Fibroblast of lung (primary cell): ENCODE data around the gene LSS. TPM values are rescaled to one million over a fixed set of nuclear protein-coding genes. Genes with fewer than 3 reads are reported as not detected.

Experiments
- DNase-seq, 2 donors: peaks; one replicate each; pipeline versions ENCODE4 v3.0.0 to v3.0.0-alpha.2; 2010; ENCODE audit warnings: low read depth in 2 of 2
- H2AFZ ChIP-seq: 2 replicates; pipeline ENCODE4 v1.5.1; 2012; ENCODE audit warnings: low read length, control low read depth, inconsistent platforms
- H3K27ac ChIP-seq: 2 replicates; pipeline ENCODE4 v1.5.1; 2011; ENCODE audit warnings: low read length, control low read depth; ENCODE audit not compliant: insufficient read depth
- H3K27me3 ChIP-seq: 2 replicates; pipeline ENCODE4 v1.5.1; 2011; ENCODE audit warnings: mild to moderate bottlenecking, low read length; ENCODE audit not compliant: control insufficient read depth, insufficient read depth
- H3K36me3 ChIP-seq: 2 replicates; pipeline ENCODE4 v1.5.1; 2011; ENCODE audit warnings: low read length; ENCODE audit not compliant: control insufficient read depth, insufficient read depth
- H3K4me1 ChIP-seq: 2 replicates; pipeline ENCODE4 v1.5.1; 2011; ENCODE audit warnings: low read length; ENCODE audit not compliant: control insufficient read depth, insufficient read depth; ENCODE audit errors: extremely low read depth
- H3K4me2 ChIP-seq: 2 replicates; pipeline ENCODE4 v1.5.1; 2011; ENCODE audit warnings: low read length, control low read depth; ENCODE audit not compliant: insufficient read depth; ENCODE audit errors: extremely low read depth
- H3K4me3 ChIP-seq, 4 experiments: fragments of 200-600 bp in 1 of 4; sonication (generic) in 1 of 4; replicated peaks in 1 of 4; 2 replicates each; pipeline ENCODE4 v1.5.1; 2011 to 2016; ENCODE audit warnings: low read length in 4 of 4, low read depth in 3 of 4, mild to moderate bottlenecking in 3 of 4, control low read depth in 2 of 4, inconsistent platforms in 1 of 4, mixed read lengths in 1 of 4; ENCODE audit not compliant: insufficient read depth in 1 of 4; ENCODE audit errors: control extremely low read depth in 1 of 4
- H3K79me2 ChIP-seq: 2 replicates; pipeline ENCODE4 v1.5.1; 2012; ENCODE audit warnings: mild to moderate bottlenecking, low read length, inconsistent platforms; ENCODE audit not compliant: control insufficient read depth, insufficient read depth
- H3K9ac ChIP-seq: 2 replicates; pipeline ENCODE4 v1.5.1; 2011; ENCODE audit warnings: mild to moderate bottlenecking, low read length, control low read depth; ENCODE audit not compliant: insufficient read depth
- H3K9me3 ChIP-seq: 2 replicates; pipeline ENCODE4 v1.5.1; 2012; ENCODE audit warnings: low read depth, low read length; ENCODE audit not compliant: control insufficient read depth, insufficient read depth
- H4K20me1 ChIP-seq: 2 replicates; pipeline ENCODE4 v1.5.1; 2011; ENCODE audit warnings: low read length; ENCODE audit not compliant: control insufficient read depth, insufficient read depth; ENCODE audit errors: extremely low read depth
- CTCF ChIP-seq, 2 donors: IDR thresholded peaks in 1 of 2; conservative IDR thresholded peaks in 1 of 2; 1 replicate in 1 of 2; 2 replicates in 1 of 2; pipeline ENCODE4 v1.5.1; 2011 to 2012; ENCODE audit warnings: low read length in 2 of 2, control low read depth in 1 of 2, inconsistent platforms in 1 of 2, low read depth in 1 of 2, mild to moderate bottlenecking in 1 of 2
- EZH2 ChIP-seq: IDR thresholded peaks from 2 replicates; pipeline ENCODE4 v1.5.1; 2012; ENCODE audit warnings: low read length, control low read depth, mild to moderate bottlenecking; ENCODE audit errors: missing control alignments
- polyA plus RNA-seq, 2 donors: library from polyadenylated mRNA; depleted of rRNA in 1 of 2; stranded (reverse) in 1 of 2; unstranded in 1 of 2; fragments of >200 nt; gene quantifications; 2 replicates each; pipeline ENCODE4 v1.2.1, GENCODE V29; 2011 to 2012; ENCODE audit warnings: missing spikeins in 1 of 2
- total RNA-seq: library from RNA; depleted of rRNA; stranded (reverse); fragments of >200 nt; gene quantifications from 2 replicates; pipeline ENCODE4 v1.2.1, GENCODE V29; 2014

Gene LSS
- total and polyA plus RNA-seq, 2 donors (not counting 1 experiment from before 2014, with no cell fraction given) = 97.6 to 252 TPM

DNA sequence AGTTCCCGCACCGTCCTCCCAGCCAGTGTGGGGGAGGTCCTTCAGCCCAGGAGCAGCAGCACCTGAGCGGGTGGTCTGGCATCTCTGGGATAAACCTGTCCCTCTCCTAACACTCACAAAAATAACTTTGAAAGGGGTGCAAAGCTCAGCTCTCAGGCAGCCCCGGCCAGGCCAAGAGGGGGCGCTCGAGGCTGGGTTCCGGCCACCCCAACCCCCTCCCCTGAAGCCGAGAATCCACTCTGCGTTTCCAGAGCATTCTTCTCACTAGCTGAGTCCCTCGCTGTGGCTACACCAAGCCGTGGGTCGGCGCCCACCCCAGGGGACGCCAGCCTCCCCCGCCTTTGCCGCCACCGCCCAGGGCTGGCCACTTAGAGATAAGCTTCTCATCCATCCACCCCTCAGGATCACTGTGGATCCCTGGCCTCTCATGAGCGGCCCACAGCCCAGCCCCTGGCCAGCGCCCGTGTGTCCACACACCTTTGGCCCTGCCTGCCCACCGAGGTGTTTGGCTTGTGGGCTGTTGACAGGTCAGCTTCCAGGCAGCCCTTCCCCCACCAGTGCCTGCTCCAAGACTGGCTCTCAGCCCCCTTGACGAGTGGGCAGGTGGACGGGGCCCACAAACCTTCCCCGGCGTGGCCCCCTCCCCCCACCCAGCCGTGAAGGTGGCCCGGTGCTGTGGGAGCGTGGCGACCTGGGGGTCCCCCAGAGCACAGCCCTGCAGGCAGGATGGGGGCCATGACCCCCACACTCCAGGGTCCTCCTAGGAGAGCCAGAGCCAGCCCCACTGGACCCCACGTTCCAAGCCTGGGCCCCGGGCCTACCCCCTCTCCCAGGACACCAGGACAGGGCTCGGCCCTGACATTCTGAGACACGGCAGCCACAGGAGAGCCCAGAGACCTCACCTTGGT is 75.1 kb downstream of the LSS start:
- peak overlapping the region in 1 of 4 experiments; percentile 33 for H3K4me3 ChIP-seq
- no peak overlapping the region for H3K9ac ChIP-seq
- H3K36me3 ChIP-seq = no peaks in the 10 kb centered on the region
- TF ChIP-seq CTCF (conservative IDR thresholded peaks at IDR 0.05 in 1 of 2, IDR thresholded peaks at IDR 0.05 in 1 of 2; ENCODE audit: low read depth in 1 of 2, low read length in 2 of 2) (peak; percentile 71 to 86), EZH2 (no peak)
- no peaks in the 10 kb centered on the region for H4K20me1 ChIP-seq
- H3K27ac ChIP-seq = no peak overlapping the region
- H3K9me3 ChIP-seq = no peaks in the 10 kb centered on the region
- peaks cover 2% of the 10 kb centered on the region for H3K4me1 ChIP-seq
- DNase-seq = peak in 1 of 2 donors; percentile 59
- no peaks in the 10 kb centered on the region for H3K79me2 ChIP-seq
- H3K27me3 ChIP-seq = no peaks in the 10 kb centered on the region
- H2AFZ ChIP-seq = peak overlapping the region; percentile 68
- peak overlapping the region; percentile 58 for H3K4me2 ChIP-seq

DNA sequence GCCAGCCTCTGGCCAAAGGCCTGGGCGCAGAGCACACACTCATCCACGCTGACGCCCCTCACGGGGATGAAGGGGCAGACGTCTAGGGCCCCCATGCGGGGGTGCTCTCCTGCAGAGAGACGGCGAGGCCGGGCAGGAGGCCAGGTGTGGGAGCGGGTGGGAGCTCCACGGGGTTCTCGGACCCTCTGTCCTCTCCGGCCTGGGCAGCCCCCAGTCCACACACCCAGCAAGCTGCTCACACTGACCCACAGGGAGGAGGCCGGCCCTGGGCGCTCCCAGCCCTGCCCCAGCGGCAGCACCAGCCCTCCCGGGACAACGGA is 75.7 kb downstream of the LSS start:
- Histone ChIP-seq H3K27me3 (no peaks in the 10 kb centered on the region), H3K79me2 (no peaks in the 10 kb centered on the region), H3K27ac (no peak overlapping the region), H4K20me1 (no peaks in the 10 kb centered on the region), H3K36me3 (no peaks in the 10 kb centered on the region), H3K4me1 (peaks cover 2% of the 10 kb centered on the region), H2AFZ (peak overlapping the region; percentile 68), H3K9ac (no peak overlapping the region), H3K4me3 (no peak overlapping the region), H3K9me3 (no peaks in the 10 kb centered on the region), H3K4me2 (no peak overlapping the region)
- DNase-seq = no peak
- no peak for TF ChIP-seq EZH2
- no peak for TF ChIP-seq CTCF (conservative IDR thresholded peaks at IDR 0.05 in 1 of 2, IDR thresholded peaks at IDR 0.05 in 1 of 2; ENCODE audit: low read depth in 1 of 2, low read length in 2 of 2)

GRCh38 chr21:46151989-46152926 is 76.3 kb downstream of the LSS start:
- TF ChIP-seq EZH2 (no peak), CTCF (conservative IDR thresholded peaks at IDR 0.05 in 1 of 2, IDR thresholded peaks at IDR 0.05 in 1 of 2; ENCODE audit: low read depth in 1 of 2, low read length in 2 of 2) (no peak)
- H4K20me1 ChIP-seq = no peaks in the 10 kb centered on the region
- no peaks in the 10 kb centered on the region for H3K27me3 ChIP-seq
- no peaks in the 10 kb centered on the region for H3K79me2 ChIP-seq
- no peak for DNase-seq
- no peak overlapping the region for H2AFZ ChIP-seq
- H3K36me3 ChIP-seq = no peaks in the 10 kb centered on the region
- H3K9me3 ChIP-seq = no peaks in the 10 kb centered on the region
- H3K27ac ChIP-seq = no peak overlapping the region
- no peak overlapping the region for H3K4me3 ChIP-seq
- no peak overlapping the region for H3K9ac ChIP-seq
- peaks cover 2% of the 10 kb centered on the region for H3K4me1 ChIP-seq
- H3K4me2 ChIP-seq = no peak overlapping the region
